NCI-H82 treated with DMSO at 0.1 percent for 48 hours (cell line): ENCODE data around the gene DAZAP1.
"Not testable (repeated sequence)": the region's sequence is repeated elsewhere in the genome, so short reads cannot be mapped to it uniquely, and the experiment has no call there.

Source experiments
- DNase-seq: peaks from one replicate; lab custom pipeline; 2025; ENCODE audit not compliant: unreplicated experiment; lab: John Stamatoyannopoulos, UW

DAZAP1 gene

DNA sequence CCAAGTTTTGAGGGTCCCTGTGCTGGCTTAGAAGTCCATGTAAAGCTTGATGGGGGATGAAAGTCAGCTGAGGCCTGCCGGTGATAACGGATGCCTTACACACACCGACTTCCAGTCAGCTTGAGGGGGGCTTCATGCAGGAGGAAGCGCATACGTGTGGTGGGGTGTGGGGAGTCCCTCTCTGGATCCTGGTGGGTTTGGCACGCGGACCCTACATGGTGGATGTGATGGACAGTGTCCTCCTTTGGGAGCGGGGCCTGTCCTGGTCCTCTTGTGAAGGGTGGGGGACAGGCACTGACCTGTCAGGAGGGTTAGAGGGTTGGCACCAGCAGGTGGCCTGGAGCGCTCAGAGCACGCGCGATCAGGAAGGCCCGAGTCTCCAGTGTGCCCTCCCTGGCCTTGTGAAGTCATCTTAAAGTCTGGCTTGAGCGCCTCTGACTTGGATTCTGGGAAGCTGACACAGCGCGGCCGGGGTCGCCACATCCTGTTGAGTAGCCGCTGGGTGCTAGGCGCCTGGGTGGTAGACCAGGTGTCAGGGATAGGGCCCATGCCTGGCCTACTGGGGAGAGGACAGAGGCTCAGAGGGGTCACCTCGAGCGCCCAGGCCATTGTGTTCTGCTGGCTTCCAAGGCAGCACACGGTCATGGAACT lies 2.9 kb downstream of the DAZAP1 start:
- no peak for DNase-seq

DNA sequence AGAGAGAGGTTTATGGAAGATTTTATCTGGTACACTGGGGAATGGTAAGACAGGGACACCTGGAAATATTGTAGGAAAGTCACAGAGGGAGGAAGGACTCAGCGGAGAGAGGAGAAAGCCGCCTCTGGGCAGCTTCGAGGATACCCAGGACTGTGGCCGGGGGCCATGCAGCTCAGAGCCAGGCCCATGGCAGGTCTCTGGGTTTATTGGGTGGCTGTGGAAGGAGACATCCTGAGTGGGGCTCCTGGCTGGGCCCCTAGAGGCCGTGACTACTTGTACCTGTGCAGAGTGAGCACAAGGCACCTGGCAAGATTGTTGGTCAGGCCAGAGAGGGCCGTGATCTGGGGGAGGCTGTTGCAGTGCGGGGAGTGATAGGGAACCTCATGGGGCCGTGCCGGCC lies 3.4 kb downstream of the DAZAP1 start:
- no peak for DNase-seq

DNA sequence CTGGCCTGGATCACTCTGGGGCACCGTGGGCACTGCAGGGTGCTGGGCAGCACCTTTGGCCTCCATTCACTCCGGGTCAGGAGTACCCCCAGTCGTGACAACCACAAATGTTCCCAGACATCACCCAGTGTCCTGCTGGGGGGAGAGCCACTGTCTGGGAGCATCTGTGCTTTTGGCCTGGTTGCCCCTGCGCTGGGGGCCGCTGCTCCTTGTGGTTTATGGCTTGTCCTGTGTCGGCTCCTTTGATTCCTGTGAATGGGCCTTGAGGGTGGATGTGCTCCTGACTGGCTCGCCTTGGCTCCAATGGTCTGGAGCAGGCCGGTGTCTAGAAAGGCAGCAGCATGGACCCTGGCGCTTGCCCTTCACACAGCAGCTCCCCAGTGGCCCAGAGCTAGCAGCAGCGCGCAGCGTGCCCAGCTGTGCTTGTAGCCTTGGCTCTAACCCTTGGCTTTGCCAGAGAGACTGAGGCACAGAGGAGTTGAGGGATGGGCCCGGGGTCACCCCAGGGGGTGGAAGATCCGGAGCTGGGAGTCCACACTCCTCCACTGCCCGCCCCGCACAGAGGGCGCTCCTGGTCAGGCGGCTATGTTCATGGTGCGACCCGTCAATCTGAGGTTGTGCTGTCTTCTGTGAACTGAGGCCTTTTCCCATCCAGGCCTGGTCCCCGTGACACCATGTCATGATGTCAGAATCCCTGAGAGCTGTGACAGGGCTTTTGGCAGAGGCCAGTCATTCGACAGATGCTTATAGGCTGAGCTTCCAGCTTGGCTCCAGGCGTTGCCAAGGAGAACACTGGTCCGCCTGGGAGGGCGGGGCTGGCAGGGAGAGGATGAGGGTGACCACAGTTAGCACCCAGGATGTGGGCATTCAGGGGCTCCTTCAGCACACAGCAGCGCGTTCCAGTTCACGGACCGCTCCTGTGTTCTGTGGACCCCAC lies 4.1 kb downstream of the DAZAP1 start:
- DNase-seq, result no peak

DNA sequence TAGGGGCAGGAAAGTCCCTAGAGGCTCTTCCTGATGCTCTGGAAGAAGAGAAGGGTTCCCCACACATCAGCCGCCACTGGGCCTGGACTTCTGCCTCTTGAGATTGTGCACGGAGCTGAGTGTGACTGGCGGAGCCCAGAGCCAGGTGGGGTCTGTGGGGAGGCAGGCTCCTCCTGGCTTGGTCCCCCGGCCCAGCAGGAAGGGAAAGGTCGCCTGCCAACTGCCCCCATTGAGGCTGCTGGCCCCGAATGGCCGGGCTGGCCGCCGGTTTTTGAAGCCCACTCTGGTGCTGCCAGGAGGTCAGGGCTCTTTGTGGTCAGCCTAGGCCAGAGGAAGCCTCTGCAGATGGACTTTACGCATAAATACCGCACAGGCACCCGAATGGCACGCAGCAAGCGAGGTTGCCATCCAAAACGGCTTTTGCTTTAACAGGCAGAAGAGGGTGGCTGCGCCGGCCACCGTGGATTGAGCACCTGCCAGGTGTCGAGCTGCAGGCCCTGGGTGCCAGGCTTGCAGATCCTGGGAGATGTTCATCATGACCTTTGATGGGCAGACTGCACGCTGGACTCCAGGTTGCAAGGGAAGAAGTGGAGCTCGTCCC lies 5.0 kb downstream of the DAZAP1 start:
- no peak for DNase-seq

DNA sequence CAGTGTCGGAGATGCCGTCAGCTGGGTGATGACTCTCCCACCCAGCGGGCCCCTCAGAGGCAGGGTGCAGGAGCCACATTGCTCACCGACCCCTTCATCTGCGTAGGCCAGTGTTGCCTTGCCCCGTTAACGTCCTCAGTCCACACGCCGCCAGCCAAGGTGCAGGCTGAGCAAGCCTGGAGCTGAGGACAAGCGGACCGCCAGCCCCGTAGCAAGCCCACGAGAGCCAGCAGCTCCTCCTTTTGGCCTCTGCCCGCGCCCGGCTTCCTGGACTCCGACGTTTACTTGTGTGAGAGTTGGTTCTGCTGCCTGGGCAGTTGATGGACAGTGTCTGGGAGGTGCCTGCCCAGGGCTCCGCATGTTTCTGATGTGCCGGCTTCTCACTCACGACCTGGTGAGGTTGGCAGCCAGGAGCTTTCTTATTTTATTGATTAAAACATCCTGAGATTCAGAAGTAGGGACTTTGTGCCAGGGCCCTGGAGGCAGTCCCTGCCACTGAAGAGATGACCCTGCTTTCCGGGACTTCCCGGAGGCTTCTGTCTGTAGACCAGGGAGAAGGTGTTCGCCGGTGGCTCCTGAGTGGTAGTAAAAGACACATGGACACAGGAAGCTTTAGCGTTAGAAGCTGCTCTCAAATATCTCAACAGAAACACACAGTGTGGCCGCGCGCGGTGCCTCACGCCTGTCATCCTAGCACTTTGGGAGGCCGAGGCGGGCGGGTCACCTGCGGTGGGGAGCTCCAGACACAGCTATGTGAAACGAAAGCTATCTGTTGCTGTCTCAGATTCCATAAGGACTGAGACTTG lies 5.8 kb downstream of the DAZAP1 start:
- DNase-seq, result no peak

DNA sequence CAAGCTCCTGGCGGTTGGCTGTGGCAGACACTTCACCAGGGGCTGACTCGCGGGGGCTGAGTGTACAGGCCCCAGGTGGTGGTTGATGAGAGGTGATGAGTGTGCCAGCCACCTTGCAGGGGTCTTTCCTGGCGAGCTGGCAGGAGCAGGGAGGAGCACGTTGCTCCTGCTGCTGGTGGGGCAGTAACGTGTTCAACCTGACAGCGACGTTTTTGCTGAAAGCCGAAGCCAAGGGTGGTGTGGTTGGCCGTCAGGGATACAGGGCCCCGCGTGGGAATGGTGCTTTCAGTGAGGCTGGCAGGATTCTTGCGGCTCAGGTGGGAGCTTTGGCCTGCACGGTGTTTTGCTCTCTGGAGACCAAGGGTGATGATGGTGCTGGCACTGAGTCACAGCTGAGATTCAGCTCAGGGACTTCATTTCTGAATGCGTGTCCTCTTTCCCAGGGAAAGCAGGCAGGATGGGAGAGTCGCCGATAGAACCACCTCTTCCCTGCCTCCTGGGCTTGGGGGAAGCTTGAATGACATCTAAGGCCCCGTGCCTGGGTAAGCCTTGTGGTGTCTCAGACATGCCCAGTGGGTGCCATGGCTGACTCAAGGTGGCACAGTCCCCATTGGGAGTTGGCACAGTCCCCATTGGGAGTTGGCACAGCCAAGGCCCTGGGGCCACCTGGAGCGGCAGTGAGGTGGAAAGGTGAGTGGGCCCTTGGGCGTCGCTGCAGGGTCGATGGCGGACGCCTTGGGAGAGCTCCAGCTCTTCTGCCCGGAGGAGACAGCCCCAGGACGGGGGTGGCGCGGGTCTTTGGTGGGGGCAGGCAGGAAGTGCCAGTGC lies 8.8 kb downstream of the DAZAP1 start:
- no peak for DNase-seq

DNA sequence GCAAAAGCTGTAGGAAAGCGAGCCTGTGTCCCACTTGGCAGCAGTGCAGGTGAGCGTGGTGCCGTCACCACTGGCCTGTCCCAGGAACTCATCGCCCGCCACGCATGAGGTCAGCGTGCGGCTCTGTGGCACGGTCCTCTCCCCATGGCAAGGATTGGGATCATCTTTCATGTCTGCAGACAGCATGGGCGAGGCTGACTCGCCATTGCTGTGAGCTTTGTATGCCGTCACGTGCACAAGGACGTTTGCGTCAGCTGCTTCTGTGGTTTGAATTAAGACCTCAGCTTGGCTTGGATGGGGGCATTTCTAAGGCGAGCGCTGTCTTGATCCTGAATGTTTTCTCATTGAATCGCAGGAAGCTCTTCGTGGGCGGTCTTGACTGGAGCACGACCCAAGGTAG lies 9.8 kb downstream of the DAZAP1 start:
- no peak for DNase-seq

DNA sequence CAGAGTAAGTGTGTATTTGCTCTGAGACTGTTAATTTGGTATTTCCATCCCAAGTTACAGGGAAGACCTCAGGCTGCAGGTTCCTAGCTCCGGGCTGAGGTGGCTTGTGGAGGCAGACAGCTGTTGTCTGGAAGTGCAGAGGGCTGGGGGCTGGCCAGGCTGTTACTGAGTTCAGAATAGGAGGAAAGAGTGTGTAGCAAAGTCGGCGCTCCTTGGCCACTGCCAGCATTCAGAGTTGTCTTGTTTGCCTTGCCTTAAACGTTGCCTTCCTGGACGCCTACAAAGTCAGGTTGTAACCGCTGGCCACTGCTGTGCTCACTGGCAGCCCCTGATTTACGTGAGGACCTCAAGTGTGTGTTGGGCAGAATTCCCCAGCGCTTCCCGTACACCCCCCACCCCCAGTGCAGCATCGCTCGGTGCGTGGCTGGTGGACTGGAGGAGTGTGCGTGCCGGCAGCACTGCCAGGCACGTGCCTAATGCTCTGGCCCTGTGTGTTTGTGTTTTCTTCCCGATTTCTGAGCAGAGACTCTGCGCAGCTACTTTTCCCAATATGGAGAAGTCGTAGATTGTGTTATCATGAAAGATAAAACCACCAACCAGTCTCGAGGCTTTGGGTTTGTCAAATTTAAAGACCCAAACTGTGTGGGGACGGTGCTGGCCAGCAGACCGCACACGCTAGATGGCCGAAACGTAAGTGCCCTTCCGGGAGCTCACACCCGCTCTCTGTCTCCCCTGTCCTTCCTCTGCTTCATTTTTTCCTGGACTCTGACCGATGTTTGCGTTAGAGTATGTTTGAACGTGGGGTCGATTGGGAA lies 10.5 kb downstream of the DAZAP1 start:
- DNase-seq, result no peak

DNA sequence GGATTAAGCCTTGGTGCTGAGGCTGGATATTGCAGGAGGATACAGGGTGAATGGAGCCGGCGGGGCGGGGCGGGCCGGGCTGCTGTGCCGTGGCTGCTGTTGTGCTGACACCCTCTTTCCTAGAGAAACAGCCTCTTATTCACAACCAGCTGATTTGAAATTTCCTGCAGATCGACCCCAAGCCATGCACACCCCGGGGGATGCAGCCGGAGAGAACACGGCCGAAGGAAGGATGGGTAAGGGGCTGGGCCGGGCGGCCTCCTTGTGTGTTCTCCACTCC lies 11.1 kb downstream of the DAZAP1 start:
- no peak for DNase-seq

DNA sequence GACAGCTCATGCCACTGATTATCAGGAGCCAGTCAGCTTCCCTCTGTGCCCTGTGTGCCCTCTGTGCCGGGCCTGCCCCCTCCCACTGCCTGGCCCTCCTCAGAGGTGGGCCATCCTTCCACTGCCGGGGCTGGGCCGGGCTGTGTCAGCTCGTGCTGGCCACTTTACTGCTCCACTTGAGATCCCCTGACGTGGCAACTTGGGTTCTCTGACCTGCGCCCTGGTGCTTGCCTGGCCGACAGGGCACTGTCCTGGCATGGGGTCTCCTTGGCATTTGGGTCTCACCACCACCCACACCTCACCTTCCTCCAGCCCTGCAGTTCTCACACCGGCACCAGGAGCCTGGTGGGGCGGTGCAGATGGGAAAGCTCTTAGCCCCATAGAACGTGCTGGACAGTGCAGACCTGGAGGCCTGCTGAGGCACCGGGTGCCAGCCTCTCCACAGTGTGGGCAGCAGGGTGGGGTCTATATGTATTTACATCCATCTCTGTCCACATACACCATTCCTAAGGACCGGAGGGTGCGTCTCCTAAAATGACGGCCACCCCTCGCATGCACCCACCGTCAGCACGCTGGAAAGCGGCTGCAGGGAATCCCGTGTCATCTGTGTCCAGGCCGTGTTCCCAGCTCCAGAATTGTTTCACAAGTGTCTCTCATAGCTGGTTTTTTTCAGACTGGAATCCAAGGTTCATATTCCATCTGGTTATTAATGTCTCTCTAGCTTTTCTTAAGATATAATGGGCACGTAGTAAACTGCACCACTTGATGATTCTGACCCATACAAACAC lies 11.8 kb downstream of the DAZAP1 start:
- no peak for DNase-seq

DNA sequence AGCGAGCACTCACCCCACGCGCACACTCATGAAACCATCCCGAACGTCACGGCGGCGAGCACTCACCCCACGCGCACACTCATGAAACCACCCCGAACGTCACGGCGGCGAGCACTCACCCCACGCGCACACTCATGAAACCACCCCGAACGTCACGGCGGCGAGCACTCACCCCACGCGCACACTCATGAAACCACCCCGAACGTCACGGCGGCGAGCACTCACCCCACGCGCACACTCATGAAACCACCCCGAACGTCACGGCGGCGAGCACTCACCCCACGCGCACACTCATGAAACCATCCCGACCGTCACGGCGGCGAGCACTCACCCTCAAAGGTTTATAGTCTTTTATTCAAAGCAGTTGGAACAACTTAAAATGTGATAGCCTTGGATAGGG lies 12.7 kb downstream of the DAZAP1 start:
- DNase-seq, result not testable (repeated sequence)

DNA sequence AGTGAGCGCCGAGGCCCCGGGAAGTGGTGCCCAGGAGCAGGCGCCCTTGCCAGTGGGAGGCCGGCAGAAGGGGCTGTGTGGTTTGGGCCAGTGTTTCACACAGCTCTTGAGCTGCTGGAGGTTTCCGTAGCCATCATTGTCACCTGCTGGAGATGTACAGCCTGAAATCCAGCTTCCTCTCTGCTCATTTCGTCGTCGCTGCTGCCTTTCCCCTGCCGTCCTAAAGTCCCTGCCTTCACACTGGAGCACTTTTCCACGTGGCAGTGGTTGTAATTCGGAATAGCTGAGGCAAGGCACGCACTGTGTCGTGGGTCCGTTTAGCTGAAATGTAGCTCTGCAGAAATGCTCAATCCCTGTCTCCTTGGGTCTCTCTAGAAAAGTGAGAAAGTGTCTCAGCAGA lies 13.2 kb downstream of the DAZAP1 start:
- no peak for DNase-seq

DNA sequence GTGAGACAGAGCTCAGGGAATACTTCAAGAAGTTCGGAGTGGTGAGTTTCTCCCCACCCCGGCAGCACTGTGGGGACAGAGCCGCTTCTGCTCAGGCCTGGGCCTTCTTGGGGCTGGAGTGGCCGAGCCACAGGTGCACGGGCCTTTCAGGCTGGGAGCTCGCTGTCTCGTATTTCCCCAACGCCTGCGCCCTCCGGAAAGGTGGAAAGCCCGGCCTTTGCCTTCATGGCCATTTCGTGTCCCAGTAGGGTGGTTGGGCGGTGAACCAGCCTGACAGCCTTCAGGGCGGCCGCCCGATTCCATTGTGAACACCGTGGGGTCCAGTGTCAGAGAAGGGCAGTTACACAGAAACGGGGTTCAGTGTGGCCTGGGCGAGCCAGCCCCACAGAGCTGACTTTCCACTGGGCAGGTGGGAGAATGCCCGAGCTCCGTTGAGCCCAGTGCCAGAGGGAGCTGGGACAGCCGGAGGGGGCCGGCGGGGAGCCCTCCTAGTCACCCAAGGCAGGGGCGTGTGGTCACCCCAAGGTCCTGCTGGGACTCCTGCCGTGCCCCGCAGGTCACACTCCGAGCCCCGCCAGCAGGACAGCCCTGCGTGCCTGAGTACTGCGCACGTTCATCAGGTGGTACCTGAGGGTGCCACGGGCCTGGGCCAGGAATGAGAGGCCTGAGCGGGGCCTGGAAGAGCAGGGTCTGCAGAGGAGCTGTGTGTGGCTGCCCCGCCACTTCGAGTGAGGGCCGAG lies 14.0 kb downstream of the DAZAP1 start:
- DNase-seq, result no peak

DNA sequence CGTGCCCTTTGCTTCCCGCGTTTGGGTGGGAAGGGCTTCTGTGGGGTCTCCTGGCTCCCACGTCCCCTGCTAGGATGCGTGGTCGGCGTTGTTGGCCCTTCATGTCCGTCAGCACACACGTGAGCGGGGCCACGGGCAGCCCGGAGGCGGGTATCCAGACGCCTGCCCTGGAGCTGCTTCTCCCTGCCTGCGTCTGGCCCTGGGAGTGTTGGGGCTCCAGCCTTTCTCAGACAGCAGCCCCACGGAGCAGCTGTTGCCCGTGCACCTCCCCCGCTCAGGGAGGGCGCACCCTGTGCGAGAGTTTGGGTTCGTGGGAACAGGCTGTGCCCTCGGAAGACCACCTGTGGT lies 14.5 kb downstream of the DAZAP1 start:
- no peak for DNase-seq

DNA sequence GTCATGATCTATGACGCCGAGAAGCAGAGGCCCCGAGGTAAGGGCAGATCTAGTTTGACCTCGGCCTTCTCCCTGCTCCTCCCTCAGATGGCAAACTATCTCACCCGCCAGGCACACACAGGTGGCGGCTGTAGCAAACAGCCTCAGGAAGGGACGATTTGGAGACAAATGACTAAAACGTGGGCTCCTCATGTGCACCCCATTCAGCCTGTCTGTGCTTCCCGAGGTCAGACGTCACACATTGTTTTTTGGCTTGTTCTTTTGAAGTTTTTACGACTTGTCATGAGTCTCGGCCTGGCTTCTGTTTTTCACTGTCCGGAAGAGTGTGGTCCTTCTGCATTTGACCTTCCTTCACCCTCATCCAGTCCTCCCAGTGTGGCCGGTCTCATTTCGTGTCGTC lies 15.0 kb downstream of the DAZAP1 start:
- no peak for DNase-seq

DNA sequence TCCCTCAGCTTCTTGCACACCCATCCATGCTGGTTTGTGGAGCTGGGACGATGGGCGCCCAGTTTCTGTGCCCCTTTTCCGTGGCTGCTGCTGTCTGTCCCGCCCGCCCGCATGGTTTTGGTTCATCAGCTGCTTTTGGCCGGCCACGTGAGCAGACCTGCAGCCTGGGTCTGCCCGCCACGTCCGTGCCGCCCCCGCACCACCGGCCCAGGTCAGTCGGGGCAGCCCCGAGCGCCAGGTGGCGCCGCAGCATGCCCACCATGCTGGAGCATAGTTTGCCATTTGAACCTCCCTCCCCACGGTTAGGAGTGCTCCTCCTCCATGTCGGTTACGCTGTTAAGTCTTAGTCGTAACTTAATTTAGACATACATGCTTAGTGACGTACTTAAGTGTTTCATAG lies 15.6 kb downstream of the DAZAP1 start:
- DNase-seq, result no peak

DNA sequence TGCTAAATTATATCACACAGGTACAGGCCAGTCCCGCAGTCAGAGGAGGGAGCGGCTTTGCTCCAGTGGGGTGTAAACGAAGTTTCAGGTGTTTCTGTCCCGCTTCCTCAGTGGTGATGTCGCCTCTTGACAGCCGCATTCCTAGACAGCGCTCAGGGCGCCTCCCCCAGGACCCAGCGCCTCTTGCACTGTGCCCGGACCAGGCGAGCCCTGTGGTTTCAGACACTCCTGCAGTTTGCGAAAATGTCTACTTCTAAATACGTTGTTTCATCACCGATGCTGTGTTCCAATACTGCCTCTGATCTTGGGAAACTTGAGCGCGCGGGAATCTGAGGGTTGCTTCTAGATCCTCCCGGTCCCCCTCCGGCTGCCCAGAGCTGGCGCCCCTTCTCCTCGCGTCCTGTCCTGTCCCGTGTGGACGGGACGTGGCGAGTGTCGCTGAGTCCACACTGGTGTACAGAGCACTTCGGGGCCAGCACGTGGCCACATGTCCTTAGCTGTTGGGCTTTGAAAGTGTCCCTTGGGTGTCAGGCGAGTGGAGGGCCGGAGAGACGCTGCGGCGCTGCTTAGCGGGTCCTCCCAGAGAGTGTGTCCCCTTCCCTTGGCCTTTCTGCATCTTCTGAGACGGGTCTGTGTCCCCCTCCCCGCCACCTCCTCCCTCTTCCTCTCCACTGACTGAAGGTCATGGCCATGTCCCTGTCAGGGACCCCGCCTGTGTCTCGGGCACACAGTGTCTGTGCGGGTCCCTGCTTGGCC lies 16.2 kb downstream of the DAZAP1 start:
- DNase-seq, result no peak
